HepG2 (cell line): ENCODE data around the gene NUDT8. TPM values are rescaled to one million over a fixed set of nuclear protein-coding genes. Genes with fewer than 3 reads are reported as not detected.
A peak's percentile ranks its signal among the peaks of the same experiment; 100 is the strongest.

Source experiments
- CHD4 ChIP-seq: fragments of 200-600 bp; sonication (generic); IDR thresholded peaks from 2 replicates; pipeline ENCODE4 v1.7.0; 2017; ENCODE audit warnings: mild to moderate bottlenecking, low read length, borderline replicate concordance
- CREB1 ChIP-seq, 2 experiments: fragments of 450-650 bp in 1 of 2; IDR thresholded peaks; 2 replicates each; pipeline ENCODE4 v1.6.1; 2016 to 2017; ENCODE audit warnings: control low read depth in 1 of 2, mild to moderate bottlenecking in 1 of 2, missing compliant biosample characterization in 1 of 2, missing genetic modification characterization in 1 of 2
- FOXA1 ChIP-seq, 2 experiments: fragments of 450-650 bp in 1 of 2; sonication (generic) in 1 of 2; formaldehyde crosslinking in 1 of 2; IDR thresholded peaks; 2 replicates each; pipeline versions ENCODE4 v1.4.0 to v1.6.1; 2016 to 2020; ENCODE audit warnings: missing genetic modification reagents in 1 of 2
- NR2F1 ChIP-seq, 2 experiments: fragments of 450-650 bp in 1 of 2; formaldehyde crosslinking in 1 of 2; IDR thresholded peaks; 2 replicates each; pipeline versions ENCODE4 v1.5.0 to v1.6.1; 2016 to 2020; ENCODE audit warnings: mild to moderate bottlenecking in 1 of 2, missing compliant biosample characterization in 1 of 2, missing genetic modification reagents in 1 of 2, moderate library complexity in 1 of 2
- SRSF9 ChIP-seq: fragments of 200-400 bp; formaldehyde crosslinking; IDR thresholded peaks from 2 replicates; pipeline ENCODE4 v1.6.1; 2018; ENCODE audit warnings: borderline replicate concordance, mild to moderate bottlenecking, low read depth, low read length; ENCODE audit not compliant: insufficient read depth, poor library complexity, severe bottlenecking
- ZFP1 ChIP-seq: IDR thresholded peaks from 2 replicates; pipeline ENCODE4 v1.6.1; 2016
- ZFX ChIP-seq: sonication (generic); formaldehyde crosslinking; IDR thresholded peaks from 2 replicates; pipeline ENCODE4 v1.4.0; 2020; ENCODE audit warnings: mild to moderate bottlenecking, low read depth, missing genetic modification reagents, moderate library complexity
- ZHX2 ChIP-seq, 2 experiments: sonication (generic) in 1 of 2; formaldehyde crosslinking in 1 of 2; IDR thresholded peaks; 2 replicates each; pipeline versions ENCODE4 v1.6.1 to v1.9.0; 2014 to 2022; ENCODE audit warnings: antibody characterized with exemption in 1 of 2, borderline replicate concordance in 1 of 2, inconsistent platforms in 1 of 2, low read depth in 1 of 2, missing genetic modification reagents in 1 of 2
- ZNF143 ChIP-seq: sonication (generic); formaldehyde crosslinking; IDR thresholded peaks from 2 replicates; pipeline ENCODE4 v1.4.0; 2020; ENCODE audit warnings: missing genetic modification reagents
- ZNF503 ChIP-seq: sonication (generic); formaldehyde crosslinking; IDR thresholded peaks from 2 replicates; pipeline ENCODE4 v1.4.0; 2020; ENCODE audit warnings: missing genetic modification reagents
- ZNF609 ChIP-seq: sonication (generic); formaldehyde crosslinking; IDR thresholded peaks from 2 replicates; pipeline ENCODE4 v1.4.0; 2020; ENCODE audit warnings: mild to moderate bottlenecking, missing genetic modification reagents, borderline replicate concordance
- ZNF703 ChIP-seq: sonication (generic); formaldehyde crosslinking; IDR thresholded peaks from 2 replicates; pipeline ENCODE4 v1.5.1; 2020; ENCODE audit warnings: missing genetic modification reagents, mild to moderate bottlenecking, moderate library complexity, borderline replicate concordance
- ZNF83 ChIP-seq: sonication (generic); formaldehyde crosslinking; IDR thresholded peaks from 2 replicates; pipeline ENCODE4 v1.4.0; 2020; ENCODE audit warnings: missing genetic modification reagents, mild to moderate bottlenecking, borderline replicate concordance
- polyA plus RNA-seq, 8 experiments: library from polyadenylated mRNA; depleted of rRNA in 3 of 8; stranded (reverse) in 7 of 8; unstranded in 1 of 8; fragments of >200 nt; fragmentation: Illumina TruSeq in 4 of 8; extraction: Trizol in 4 of 8; gene quantifications; 2 replicates each; pipeline versions ENCODE4 v1.2.1 to v1.2.3, GENCODE V29; 2011 to 2016; ENCODE audit warnings: low read depth in 4 of 8, missing spikeins in 1 of 8, mixed read lengths in 1 of 8; ENCODE audit not compliant: insufficient read depth in 1 of 8
- total RNA-seq, 5 experiments: library from RNA; depleted of rRNA; stranded (reverse); fragments of >200 nt; fragmentation: Illumina TruSeq; extraction: Trizol; gene quantifications; 2 replicates each; pipeline ENCODE4 v1.2.3, GENCODE V29; 2016; ENCODE audit warnings: low read depth in 1 of 5

NUDT8 gene
- total and polyA plus RNA-seq, 2 of the 13 experiments (the other 11 are each of a cell fraction or from before 2014, with no cell fraction given) = 6.7 to 25.8 TPM

- peak; percentile 62; the same call in 1 of the 2 replicates for TF ChIP-seq ZNF609 (CRISPR knock-in tag)
- peak; percentile 87 for TF ChIP-seq ZFX (CRISPR knock-in tag)
- 0 out of 2 replicates have a peak, but pooled peaks have one; percentile 28 for TF ChIP-seq ZNF143
- no peak for TF ChIP-seq FOXA1 (IDR thresholded peaks at IDR 0.05)
- TF ChIP-seq FOXA1 (CRISPR knock-in tag; IDR thresholded peaks at IDR 0.05) = 0 out of 2 replicates have a peak, but pooled peaks have one; percentile 10
- TF ChIP-seq CHD4 = peak; percentile 86; the same call in 1 of the 2 replicates
- TF ChIP-seq ZNF503 (CRISPR knock-in tag) = 0 out of 2 replicates have a peak, but pooled peaks have one; percentile 40
- TF ChIP-seq SRSF9 = no peak
- TF ChIP-seq ZNF83 (CRISPR knock-in tag) = 0 out of 2 replicates have a peak, but pooled peaks have one; percentile 30
- TF ChIP-seq ZNF703 = no peak
- TF ChIP-seq CREB1 (IDR thresholded peaks at IDR 0.05) = no peak
- TF ChIP-seq CREB1 (CRISPR knock-in tag; IDR thresholded peaks at IDR 0.05) = no peak
- TF ChIP-seq ZHX2 (IDR thresholded peaks at IDR 0.05; ENCODE audit: low read depth) = peak; percentile 73
- TF ChIP-seq ZHX2 (CRISPR knock-in tag; IDR thresholded peaks at IDR 0.05; ENCODE audit: borderline replicate concordance) = no peak
- TF ChIP-seq NR2F1 (CRISPR knock-in tag; IDR thresholded peaks at IDR 0.05) = peak; percentile 94 to 96; a peak in 3 of 4 replicates
- TF ChIP-seq ZFP1 (CRISPR knock-in tag) = no peak
Measured at GRCh38 chr11:67632175-67632981, 2.6 kb upstream of the NUDT8 start (continued).
